ENCODE data around the gene XRCC3.

DNA sequence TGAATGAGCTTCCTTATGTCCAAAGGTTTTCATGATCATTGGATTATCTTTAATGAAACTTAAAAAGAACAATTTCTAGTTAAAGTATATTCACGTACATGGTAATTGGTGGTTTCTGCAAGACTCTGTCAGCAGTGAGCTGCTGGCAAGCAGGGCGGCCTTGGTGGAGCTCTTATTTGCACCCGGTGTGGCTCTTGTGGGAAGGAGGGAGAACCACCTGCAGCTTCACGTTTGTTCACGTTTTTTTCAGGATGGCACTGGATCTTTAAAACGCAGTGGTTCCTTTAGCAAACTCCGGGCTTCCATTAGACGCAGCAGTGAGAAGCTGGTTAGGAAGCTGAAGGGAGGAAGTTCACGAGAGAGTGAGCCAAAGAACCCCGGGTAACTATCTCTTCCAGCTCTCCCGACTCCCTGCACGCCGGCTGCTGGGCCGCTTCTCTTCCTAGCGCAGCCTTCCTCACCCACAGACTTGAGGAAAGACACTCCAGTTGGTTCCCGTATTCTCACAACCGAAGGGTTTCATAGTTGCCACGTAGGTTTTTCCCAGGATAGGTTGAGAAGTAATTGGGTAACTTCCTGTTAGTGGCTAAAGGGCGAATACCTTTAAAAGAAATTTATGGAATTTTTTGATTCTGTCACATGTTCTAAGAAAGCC, 28.3 kb downstream of the XRCC3 start:
- TF ChIP-seq, protein P1, sequence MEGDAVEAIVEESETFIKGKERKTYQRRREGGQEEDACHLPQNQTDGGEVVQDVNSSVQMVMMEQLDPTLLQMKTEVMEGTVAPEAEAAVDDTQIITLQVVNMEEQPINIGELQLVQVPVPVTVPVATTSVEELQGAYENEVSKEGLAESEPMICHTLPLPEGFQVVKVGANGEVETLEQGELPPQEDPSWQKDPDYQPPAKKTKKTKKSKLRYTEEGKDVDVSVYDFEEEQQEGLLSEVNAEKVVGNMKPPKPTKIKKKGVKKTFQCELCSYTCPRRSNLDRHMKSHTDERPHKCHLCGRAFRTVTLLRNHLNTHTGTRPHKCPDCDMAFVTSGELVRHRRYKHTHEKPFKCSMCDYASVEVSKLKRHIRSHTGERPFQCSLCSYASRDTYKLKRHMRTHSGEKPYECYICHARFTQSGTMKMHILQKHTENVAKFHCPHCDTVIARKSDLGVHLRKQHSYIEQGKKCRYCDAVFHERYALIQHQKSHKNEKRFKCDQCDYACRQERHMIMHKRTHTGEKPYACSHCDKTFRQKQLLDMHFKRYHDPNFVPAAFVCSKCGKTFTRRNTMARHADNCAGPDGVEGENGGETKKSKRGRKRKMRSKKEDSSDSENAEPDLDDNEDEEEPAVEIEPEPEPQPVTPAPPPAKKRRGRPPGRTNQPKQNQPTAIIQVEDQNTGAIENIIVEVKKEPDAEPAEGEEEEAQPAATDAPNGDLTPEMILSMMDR (conservative IDR thresholded peaks at IDR 0.05 in 1 of 2, IDR thresholded peaks at IDR 0.05 in 1 of 2; ENCODE audit: extremely low read depth in 1 of 2, insufficient read depth in 1 of 2, low read depth in 1 of 2, low read length in 2 of 2): no peak
- TF ChIP-seq EZH2 (IDR thresholded peaks at IDR 0.05; ENCODE audit: borderline replicate concordance, low read length): no peak
